Uterus (tissue), 2 donors: ENCODE results near the gene TSPAN5.

Source experiments
- POLR2A ChIP-seq, 2 donors: fragments of 450-650 bp; IDR thresholded peaks; one replicate each; pipeline ENCODE4 v1.6.1; 2016; ENCODE audit warnings: antibody characterized with exemption in 2 of 2, mild to moderate bottlenecking in 1 of 2, moderate library complexity in 1 of 2
- TF ChIP-seq, protein P1 (sequence below), 4 experiments: fragments of 200-600 bp in 2 of 4; fragments of 450-650 bp in 2 of 4; sonication (generic) in 2 of 4; IDR thresholded peaks; one replicate each; pipeline ENCODE4 v1.5.1; 2016 to 2019; ENCODE audit warnings: antibody characterized with exemption in 4 of 4, mild to moderate bottlenecking in 2 of 4, moderate library complexity in 1 of 4

DNA sequence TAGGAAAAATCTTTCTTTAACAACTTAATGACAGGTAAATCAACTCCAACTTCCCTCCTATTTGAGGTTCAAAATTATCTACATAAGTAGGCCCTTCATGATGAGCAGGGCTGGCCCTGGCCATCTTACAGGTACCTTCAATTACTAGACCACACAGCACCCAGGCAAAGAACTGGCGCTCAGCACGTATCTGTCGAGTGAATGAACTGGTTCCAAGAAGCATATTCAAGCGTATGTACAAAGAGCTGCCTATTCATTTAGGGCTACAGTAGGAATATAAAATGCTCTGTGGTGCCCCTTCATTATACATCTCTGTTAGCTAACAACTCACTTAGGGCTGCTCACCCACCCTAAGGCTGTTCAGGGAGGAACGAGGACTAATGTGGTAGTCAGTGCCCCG, 48.0 kb downstream of the TSPAN5 start:
- TF ChIP-seq POLR2A (IDR thresholded peaks at IDR 0.05), result no peak
- TF ChIP-seq, protein P1, sequence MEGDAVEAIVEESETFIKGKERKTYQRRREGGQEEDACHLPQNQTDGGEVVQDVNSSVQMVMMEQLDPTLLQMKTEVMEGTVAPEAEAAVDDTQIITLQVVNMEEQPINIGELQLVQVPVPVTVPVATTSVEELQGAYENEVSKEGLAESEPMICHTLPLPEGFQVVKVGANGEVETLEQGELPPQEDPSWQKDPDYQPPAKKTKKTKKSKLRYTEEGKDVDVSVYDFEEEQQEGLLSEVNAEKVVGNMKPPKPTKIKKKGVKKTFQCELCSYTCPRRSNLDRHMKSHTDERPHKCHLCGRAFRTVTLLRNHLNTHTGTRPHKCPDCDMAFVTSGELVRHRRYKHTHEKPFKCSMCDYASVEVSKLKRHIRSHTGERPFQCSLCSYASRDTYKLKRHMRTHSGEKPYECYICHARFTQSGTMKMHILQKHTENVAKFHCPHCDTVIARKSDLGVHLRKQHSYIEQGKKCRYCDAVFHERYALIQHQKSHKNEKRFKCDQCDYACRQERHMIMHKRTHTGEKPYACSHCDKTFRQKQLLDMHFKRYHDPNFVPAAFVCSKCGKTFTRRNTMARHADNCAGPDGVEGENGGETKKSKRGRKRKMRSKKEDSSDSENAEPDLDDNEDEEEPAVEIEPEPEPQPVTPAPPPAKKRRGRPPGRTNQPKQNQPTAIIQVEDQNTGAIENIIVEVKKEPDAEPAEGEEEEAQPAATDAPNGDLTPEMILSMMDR (IDR thresholded peaks at IDR 0.05), result no peak
